Effector memory CD8-positive, alpha-beta T cell (primary cell): ENCODE data around the gene CIT.
A peak's percentile ranks its signal among the peaks of the same experiment; 100 is the strongest.

Source experiments
- ATAC-seq: fragments of 150-1000 bp; cut with Tn5 transposase; replicated peaks from 2 replicates; pipeline ENCODE4 v1.10.0; 2021; ENCODE audit warnings: mild to moderate bottlenecking, moderate library complexity
- DNase-seq, 3 experiments: peaks; one replicate each; pipeline ENCODE4 v3.0.0; 2021
- H3K27ac Mint-ChIP-seq, 2 donors: one replicate each; pipeline ENCODE4 v1.8.0; 2022; ENCODE audit warnings: mild to moderate bottlenecking in 2 of 2, mixed read lengths in 2 of 2, moderate library complexity in 2 of 2
- H3K27me3 Mint-ChIP-seq, 2 donors: one replicate each; pipeline ENCODE4 v1.8.0; 2022; ENCODE audit warnings: mixed read lengths in 2 of 2
- H3K36me3 Mint-ChIP-seq: one replicate; pipeline ENCODE4 v1.8.0; 2022; ENCODE audit warnings: mild to moderate bottlenecking, moderate library complexity, mixed read lengths; ENCODE audit not compliant: insufficient read depth
- H3K4me1 Mint-ChIP-seq, 2 donors: one replicate each; pipeline ENCODE4 v1.8.0; 2022; ENCODE audit warnings: low read depth in 2 of 2, mixed read lengths in 2 of 2
- H3K4me3 Mint-ChIP-seq, 2 donors: one replicate each; pipeline ENCODE4 v1.8.0; 2022; ENCODE audit warnings: mild to moderate bottlenecking in 2 of 2, mixed read lengths in 2 of 2, moderate library complexity in 2 of 2
- H3K9me3 Mint-ChIP-seq, 2 donors: one replicate each; pipeline ENCODE4 v1.8.0; 2022; ENCODE audit warnings: mixed read lengths in 2 of 2

CIT gene

GRCh38 chr12:119679081-119679480 lies 198.0 kb downstream of the CIT start:
- DNase-seq: no peak
- Mint-ChIP-seq H3K4me1 (peaks cover 3 to 7% of the 10 kb centered on the region in 2 donors), H3K36me3 (peaks cover 58% of the 10 kb centered on the region), H3K9me3 (no peaks in the 10 kb centered on the region), H3K27me3 (no peaks in the 10 kb centered on the region), H3K27ac (peak overlapping the region in 1 of 2 donors; percentile 23), H3K4me3 (no peak overlapping the region)
- no peak for ATAC-seq

GRCh38 chr12:119678459-119678858 lies 198.7 kb downstream of the CIT start:
- no peak overlapping the region for H3K27ac Mint-ChIP-seq
- no peak overlapping the region for H3K4me3 Mint-ChIP-seq
- H3K9me3 Mint-ChIP-seq: no peaks in the 10 kb centered on the region
- peaks cover 7 to 8% of the 10 kb centered on the region in 2 donors for H3K4me1 Mint-ChIP-seq
- H3K27me3 Mint-ChIP-seq: no peaks in the 10 kb centered on the region
- ATAC-seq: no peak
- no peak for DNase-seq
- H3K36me3 Mint-ChIP-seq: peaks cover 64% of the 10 kb centered on the region

- peaks cover 81% of the 10 kb centered on the region for H3K36me3 Mint-ChIP-seq
Observed at GRCh38 chr12:119676573-119676972, 200.5 kb downstream of the CIT start.

GRCh38 chr12:119676022-119676421 lies 201.1 kb downstream of the CIT start:
- Mint-ChIP-seq H3K4me3 (no peak overlapping the region), H3K9me3 (no peaks in the 10 kb centered on the region), H3K36me3 (peaks cover 81% of the 10 kb centered on the region), H3K27me3 (no peaks in the 10 kb centered on the region), H3K27ac (peak overlapping the region in 1 of 2 donors; percentile 30), H3K4me1 (peaks cover 21 to 23% of the 10 kb centered on the region in 2 donors)
- DNase-seq: no peak
- ATAC-seq: no peak

More at GRCh38 chr12:119676573-119676972, 200.5 kb downstream of the CIT start:
- Mint-ChIP-seq H3K27ac (peak overlapping the region in 1 of 2 donors; percentile 30), H3K4me3 (no peak overlapping the region), H3K27me3 (no peaks in the 10 kb centered on the region), H3K4me1 (peaks cover 16 to 19% of the 10 kb centered on the region in 2 donors), H3K9me3 (no peaks in the 10 kb centered on the region)
- ATAC-seq (no peak), DNase-seq (no peak)

- peaks cover 73% of the 10 kb centered on the region for H3K36me3 Mint-ChIP-seq
- H3K4me3 Mint-ChIP-seq: no peak overlapping the region
- DNase-seq: no peak
- H3K27ac Mint-ChIP-seq: peak overlapping the region in 1 of 2 donors; percentile 87
- H3K9me3 Mint-ChIP-seq: no peaks in the 10 kb centered on the region
- ATAC-seq: no peak
- H3K4me1 Mint-ChIP-seq: peaks cover 32 to 33% of the 10 kb centered on the region in 2 donors
- H3K27me3 Mint-ChIP-seq: no peaks in the 10 kb centered on the region
Observed at GRCh38 chr12:119674560-119674959, 202.6 kb downstream of the CIT start.

- H3K9me3 Mint-ChIP-seq: no peaks in the 10 kb centered on the region
Observed at GRCh38 chr12:119673634-119674033, 203.5 kb downstream of the CIT start.

GRCh38 chr12:119672194-119672593 lies 204.9 kb downstream of the CIT start:
- Mint-ChIP-seq H3K36me3 (peaks cover 67% of the 10 kb centered on the region), H3K9me3 (no peaks in the 10 kb centered on the region), H3K27ac (peak overlapping the region; percentile 82 to 87)

More at GRCh38 chr12:119673634-119674033, 203.5 kb downstream of the CIT start:
- peak overlapping the region in 1 of 2 donors; percentile 41 for H3K4me3 Mint-ChIP-seq
- H3K27ac Mint-ChIP-seq: peak overlapping the region; percentile 82 to 87
- H3K27me3 Mint-ChIP-seq: no peaks in the 10 kb centered on the region
- H3K36me3 Mint-ChIP-seq: peaks cover 69% of the 10 kb centered on the region
- DNase-seq (no peak), ATAC-seq (peak; percentile 67)
- peaks cover 35% of the 10 kb centered on the region in 2 donors for H3K4me1 Mint-ChIP-seq

GRCh38 chr12:119671070-119671469 lies 206.1 kb downstream of the CIT start:
- DNase-seq (no peak), ATAC-seq (no peak)
- Mint-ChIP-seq H3K27me3 (no peaks in the 10 kb centered on the region), H3K36me3 (peaks cover 60% of the 10 kb centered on the region), H3K4me3 (no peak overlapping the region), H3K27ac (peak overlapping the region; percentile 82 to 87), H3K4me1 (peaks cover 43 to 47% of the 10 kb centered on the region in 2 donors), H3K9me3 (no peaks in the 10 kb centered on the region)

More at GRCh38 chr12:119672194-119672593, 204.9 kb downstream of the CIT start:
- no peak for ATAC-seq
- Mint-ChIP-seq H3K27me3 (no peaks in the 10 kb centered on the region), H3K4me1 (peaks cover 38 to 43% of the 10 kb centered on the region in 2 donors), H3K4me3 (no peak overlapping the region)
- no peak for DNase-seq

- ATAC-seq: no peak
- DNase-seq: no peak
Observed at GRCh38 chr12:119669744-119670472, 207.2 kb downstream of the CIT start.

GRCh38 chr12:119668324-119668841 lies 208.7 kb downstream of the CIT start:
- peak in 1 of 3 experiments; percentile 5 for DNase-seq
- H3K36me3 Mint-ChIP-seq: peaks cover 40% of the 10 kb centered on the region
- peaks cover 36 to 50% of the 10 kb centered on the region in 2 donors for H3K4me1 Mint-ChIP-seq
- H3K27ac Mint-ChIP-seq: peak overlapping the region; percentile 90 to 92
- no peaks in the 10 kb centered on the region for H3K27me3 Mint-ChIP-seq
- H3K9me3 Mint-ChIP-seq: no peaks in the 10 kb centered on the region
- no peak for ATAC-seq
- H3K4me3 Mint-ChIP-seq: peak overlapping the region; percentile 87 to 88

More at GRCh38 chr12:119669744-119670472, 207.2 kb downstream of the CIT start:
- H3K9me3 Mint-ChIP-seq: no peaks in the 10 kb centered on the region
- H3K36me3 Mint-ChIP-seq: peaks cover 53% of the 10 kb centered on the region
- peak overlapping the region; percentile 67 to 75 for H3K4me3 Mint-ChIP-seq
- H3K4me1 Mint-ChIP-seq: peaks cover 43 to 50% of the 10 kb centered on the region in 2 donors
- no peaks in the 10 kb centered on the region for H3K27me3 Mint-ChIP-seq
- H3K27ac Mint-ChIP-seq: peak overlapping the region; percentile 82 to 87

- ATAC-seq (peak; percentile 90), DNase-seq (peak; percentile 91 to 95 (median 93))
- no peaks in the 10 kb centered on the region for H3K27me3 Mint-ChIP-seq
- peak within 1 kb of the TSS; percentile 87 to 88 for H3K4me3 Mint-ChIP-seq
- H3K36me3 Mint-ChIP-seq: peaks cover 34% of the 10 kb centered on the region
- peak within 1 kb of the TSS; percentile 90 to 92 for H3K27ac Mint-ChIP-seq
- H3K9me3 Mint-ChIP-seq: no peaks in the 10 kb centered on the region
- H3K4me1 Mint-ChIP-seq: peaks cover 30 to 47% of the 10 kb centered on the region in 2 donors
Observed at GRCh38 chr12:119667577-119668323, 209.4 kb downstream of the CIT start, which contains the start of gene PRKAB1. Gene PRKAB1 (plus strand): TSS chr12:119668133. CDS start chr12:119668245, 112 bp downstream.

- DNase-seq (no peak), ATAC-seq (no peak)
- Mint-ChIP-seq H3K4me3 (peak overlapping the region; percentile 87 to 88), H3K4me1 (peaks cover 25 to 45% of the 10 kb centered on the region in 2 donors), H3K27ac (peak overlapping the region; percentile 22 to 90), H3K36me3 (peaks cover 26% of the 10 kb centered on the region), H3K27me3 (peaks cover 0 to 5% of the 10 kb centered on the region in 2 donors), H3K9me3 (no peaks in the 10 kb centered on the region)
Observed at GRCh38 chr12:119666900-119667576, 210.1 kb downstream of the CIT start.
